Tibial nerve (tissue), 4 donors: ENCODE results near the gene CAMTA1.

ENCODE experiments used
- CTCF ChIP-seq, 5 experiments: fragments of 200-600 bp in 3 of 5; fragments of 450-650 bp in 2 of 5; sonication (generic) in 3 of 5; IDR thresholded peaks; one replicate each; pipeline ENCODE4 v1.5.1; 2016 to 2019; ENCODE audit warnings: antibody characterized with exemption in 5 of 5, mild to moderate bottlenecking in 3 of 5, moderate library complexity in 2 of 5
- EP300 ChIP-seq, 2 donors: sonication (generic); formaldehyde crosslinking; IDR thresholded peaks; one replicate each; pipeline ENCODE4 v1.6.1; 2017; ENCODE audit warnings: antibody characterized with exemption in 2 of 2, mild to moderate bottlenecking in 1 of 2
- POLR2A ChIP-seq, 2 donors: fragments of 450-650 bp; IDR thresholded peaks; one replicate each; pipeline ENCODE4 v1.6.1; 2017; ENCODE audit warnings: antibody characterized with exemption in 2 of 2, mild to moderate bottlenecking in 2 of 2, moderate library complexity in 2 of 2

- no peak for TF ChIP-seq POLR2A (IDR thresholded peaks at IDR 0.05)
- no peak for TF ChIP-seq CTCF (IDR thresholded peaks at IDR 0.05)
- TF ChIP-seq EP300 (IDR thresholded peaks at IDR 0.05): no peak
These were observed 385.9 kb downstream of the CAMTA1 start for GRCh38 chr1:7171168-7171567.
